Small intestine (tissue), 7 donors: Measurements from ENCODE around the gene SEC61A2. TPM values are rescaled to one million over a fixed set of nuclear protein-coding genes. Genes with fewer than 3 reads are reported as not detected.

ENCODE experiments used
- DNase-seq, 2 donors: peaks; one replicate each; pipeline versions ENCODE4 v3.0.0 to v3.0.0-alpha.2; 2013
- FAIRE-seq: peaks from 2 replicates; lab custom pipeline; 2012; peaks lifted over from hg19 to GRCh38; lab: Jason Lieb, UNC
- H3K27ac ChIP-seq, 3 donors: one replicate each; pipeline ENCODE4 v1.5.1; 2013; ENCODE audit warnings: low read length in 2 of 3, mild to moderate bottlenecking in 2 of 3, control low read depth in 1 of 3, inconsistent platforms in 1 of 3, low read depth in 1 of 3, moderate library complexity in 1 of 3
- H3K27me3 ChIP-seq, 3 donors: one replicate each; pipeline ENCODE4 v1.6.1; 2013; ENCODE audit warnings: low read length in 3 of 3, inconsistent platforms in 1 of 3; ENCODE audit not compliant: control insufficient read depth in 3 of 3, insufficient read depth in 3 of 3
- H3K36me3 ChIP-seq, 3 donors: one replicate each; pipeline ENCODE4 v1.6.1; 2013; ENCODE audit warnings: low read length in 3 of 3, inconsistent platforms in 1 of 3, low read depth in 1 of 3, mild to moderate bottlenecking in 1 of 3, moderate library complexity in 1 of 3; ENCODE audit not compliant: control insufficient read depth in 3 of 3, insufficient read depth in 2 of 3
- H3K4me1 ChIP-seq, 3 donors: one replicate each; pipeline ENCODE4 v1.6.1; 2013; ENCODE audit warnings: low read length in 2 of 3, inconsistent platforms in 1 of 3, low read depth in 1 of 3, mild to moderate bottlenecking in 1 of 3, moderate library complexity in 1 of 3; ENCODE audit not compliant: control insufficient read depth in 3 of 3, insufficient read depth in 2 of 3
- H3K4me3 ChIP-seq, 3 donors: one replicate each; pipeline ENCODE4 v1.5.1; 2013; ENCODE audit warnings: low read length in 3 of 3, control low read depth in 1 of 3, inconsistent platforms in 1 of 3, low read depth in 1 of 3, mild to moderate bottlenecking in 1 of 3, moderate library complexity in 1 of 3
- H3K9me3 ChIP-seq, 2 donors: one replicate each; pipeline ENCODE4 v1.6.1; 2013; ENCODE audit warnings: low read depth in 1 of 2, low read length in 1 of 2; ENCODE audit not compliant: control insufficient read depth in 2 of 2, insufficient read depth in 1 of 2
- WGBS, 3 donors: extraction: QIAGEN DNeasy Blood & Tissue Kit; methylation state at CpG; one replicate each; pipeline ENCODE4 v1.1.7; 2013; 5-methylcytosine and 5-hydroxymethylcytosine counted together
- polyA plus RNA-seq, 4 donors: library from polyadenylated mRNA; stranded (reverse) in 3 of 4; unstranded in 1 of 4; fragments of 200-250 nt in 3 of 4; fragments of 120-200 nt in 1 of 4; gene quantifications; one replicate each; pipeline versions ENCODE4 v1.2.1 to v1.2.3, GENCODE V29; 2013
- donor health status: healthy with polysubstance abuse.
- donor health status: control.
- donor health status: control.
- donor health status: Bipolar disorder and iron deficiency.
- donor health status: healthy.

SEC61A2 gene
- polyA plus RNA-seq, 4 donors = 1.4 to 7.4 (median 2.8) TPM

DNA sequence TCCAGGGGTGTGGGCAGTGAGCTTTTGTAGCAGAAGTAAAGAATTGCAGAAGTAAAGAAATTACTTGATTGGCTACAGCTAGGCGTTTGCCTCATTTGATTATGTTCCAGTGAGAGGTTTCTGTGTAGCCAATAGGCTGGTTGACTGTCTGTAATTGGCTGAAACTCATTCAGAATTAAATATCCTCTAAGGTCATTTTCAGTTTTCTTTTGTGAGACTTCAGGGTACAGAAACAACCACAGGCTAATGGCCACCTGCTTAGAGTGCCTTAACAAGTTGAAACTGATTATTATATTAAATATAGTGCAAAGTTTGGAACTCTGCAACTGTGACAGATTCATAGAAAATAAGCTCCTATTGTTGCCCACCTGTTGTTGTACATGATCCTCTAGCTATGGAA lies 10.6 kb downstream of the SEC61A2 start:
- WGBS, 3 donors = 70 to 88% (median 85%) methylated on average over 1 of the region's 1 CpG
- H3K27ac ChIP-seq = no peak overlapping the region
- H3K36me3 ChIP-seq = peaks cover 5 to 35% (median 9%) of the 10 kb centered on the region in 3 donors
- H3K9me3 ChIP-seq = no peaks in the 10 kb centered on the region
- no peaks in the 10 kb centered on the region for H3K4me1 ChIP-seq
- H3K4me3 ChIP-seq = no peak overlapping the region
- DNase-seq (no peak), FAIRE-seq (no peak)
- H3K27me3 ChIP-seq = no peaks in the 10 kb centered on the region

DNA sequence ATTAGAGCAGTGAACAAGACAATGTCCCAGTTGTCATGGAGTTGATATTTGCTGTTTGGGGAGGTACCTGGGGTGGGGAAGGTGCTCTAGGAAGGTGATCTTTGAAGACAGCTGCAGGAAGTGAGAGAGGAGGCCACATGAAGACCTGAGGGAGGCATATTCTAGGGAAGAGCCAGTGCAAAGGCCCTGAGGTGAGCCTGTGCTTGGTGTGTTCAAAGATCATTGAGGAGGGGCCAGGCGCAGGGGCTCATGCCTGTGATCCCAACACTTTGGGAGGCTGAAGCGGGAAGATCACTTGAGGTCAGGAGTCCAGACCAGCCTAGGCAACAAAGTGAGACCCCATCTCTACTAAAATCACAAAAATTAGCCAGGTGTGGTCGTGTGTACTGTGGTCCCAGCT lies 15.1 kb downstream of the SEC61A2 start:
- FAIRE-seq (no peak), DNase-seq (no peak)
- Histone ChIP-seq H3K27me3 (no peaks in the 10 kb centered on the region), H3K9me3 (no peaks in the 10 kb centered on the region), H3K4me3 (no peak overlapping the region), H3K27ac (no peak overlapping the region), H3K4me1 (no peaks in the 10 kb centered on the region), H3K36me3 (peaks cover 2 to 19% (median 3%) of the 10 kb centered on the region in 3 donors)
- WGBS, 3 donors = 93 to 98% (median 93%) methylated on average over 3 of the region's 3 CpGs

DNA sequence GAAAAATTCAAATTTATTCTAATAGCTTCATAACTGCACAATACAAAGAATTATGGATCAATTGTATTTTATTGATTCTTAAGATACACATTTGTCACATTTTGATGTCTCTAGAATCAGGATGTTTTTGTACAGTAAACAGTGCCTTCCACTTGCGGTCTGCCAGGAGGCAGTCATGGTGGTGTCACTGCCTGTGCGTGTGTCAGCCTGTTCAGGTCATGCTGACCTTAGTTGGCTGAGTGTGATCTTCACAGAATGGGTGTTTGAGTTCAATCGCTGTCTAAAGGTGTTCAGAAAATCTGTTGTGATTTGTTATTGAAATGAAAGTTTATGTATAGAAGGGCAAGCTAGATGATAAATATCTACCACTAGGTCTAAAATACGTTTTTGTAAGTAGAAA lies 20.7 kb downstream of the SEC61A2 start:
- no peaks in the 10 kb centered on the region for H3K4me1 ChIP-seq
- 69 to 81% (median 75%) methylated on average over 4 of the region's 4 CpGs for WGBS, 3 donors
- H3K27ac ChIP-seq = no peak overlapping the region
- H3K4me3 ChIP-seq = no peak overlapping the region
- no peaks in the 10 kb centered on the region for H3K9me3 ChIP-seq
- H3K27me3 ChIP-seq = no peaks in the 10 kb centered on the region
- FAIRE-seq (no peak), DNase-seq (no peak)
- peaks cover 0 to 7% (median 2%) of the 10 kb centered on the region in 3 donors for H3K36me3 ChIP-seq

- peaks cover 0 to 18% (median 9%) of the 10 kb centered on the region in 3 donors for H3K36me3 ChIP-seq
- FAIRE-seq (no peak), DNase-seq (no peak)
- no peaks in the 10 kb centered on the region for H3K27me3 ChIP-seq
- 95 to 98% (median 95%) methylated on average over 6 of the region's 6 CpGs for WGBS, 3 donors
- no peak overlapping the region for H3K4me3 ChIP-seq
- no peak overlapping the region for H3K27ac ChIP-seq
- no peaks in the 10 kb centered on the region for H3K4me1 ChIP-seq
- H3K9me3 ChIP-seq = no peaks in the 10 kb centered on the region
These were observed 25.0 kb downstream of the SEC61A2 start for GRCh38 chr10:12154516-12154915.

DNA sequence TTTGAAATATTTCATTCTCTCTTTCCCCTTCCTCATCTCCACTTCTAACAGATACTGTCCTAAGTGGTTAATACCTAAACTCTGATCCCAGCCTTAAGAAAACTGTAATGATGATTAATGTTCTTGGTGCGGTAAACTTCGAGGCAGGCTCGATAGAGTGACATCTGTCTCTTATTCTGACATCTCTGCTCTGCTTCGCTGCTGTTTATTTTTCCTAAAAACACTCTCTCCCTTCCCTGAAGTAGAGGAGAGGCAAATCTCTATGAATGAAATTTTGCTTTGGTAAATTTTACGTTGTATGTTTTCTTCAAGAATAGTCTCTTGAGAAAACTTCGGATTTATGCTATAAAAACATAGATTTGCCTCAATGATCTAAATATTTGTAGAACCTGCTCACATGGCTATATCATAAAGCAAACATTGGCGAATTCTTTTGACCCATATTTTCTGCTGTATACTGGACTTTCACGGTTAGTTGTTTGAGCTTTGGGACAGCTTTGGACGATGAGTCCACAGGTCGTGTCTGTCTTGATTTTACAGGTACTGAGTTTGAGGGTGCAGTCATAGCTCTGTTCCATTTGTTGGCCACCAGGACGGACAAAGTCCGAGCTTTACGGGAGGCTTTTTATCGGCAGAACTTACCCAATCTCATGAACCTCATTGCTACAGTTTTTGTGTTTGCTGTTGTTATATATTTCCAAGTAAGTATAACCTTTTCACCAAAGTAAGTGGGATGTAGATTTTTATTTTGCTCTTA lies 27.1 kb downstream of the SEC61A2 start:
- FAIRE-seq (no peak), DNase-seq (peak in 1 of 2 donors; percentile 52)
- no peaks in the 10 kb centered on the region for H3K4me1 ChIP-seq
- H3K4me3 ChIP-seq = no peak overlapping the region
- peaks cover 0 to 21% (median 10%) of the 10 kb centered on the region in 3 donors for H3K36me3 ChIP-seq
- no peaks in the 10 kb centered on the region for H3K27me3 ChIP-seq
- no peaks in the 10 kb centered on the region for H3K9me3 ChIP-seq
- H3K27ac ChIP-seq = peak overlapping the region in 1 of 3 donors; percentile 16
- 83 to 85% (median 85%) methylated on average over 14 of the region's 14 CpGs for WGBS, 3 donors

DNA sequence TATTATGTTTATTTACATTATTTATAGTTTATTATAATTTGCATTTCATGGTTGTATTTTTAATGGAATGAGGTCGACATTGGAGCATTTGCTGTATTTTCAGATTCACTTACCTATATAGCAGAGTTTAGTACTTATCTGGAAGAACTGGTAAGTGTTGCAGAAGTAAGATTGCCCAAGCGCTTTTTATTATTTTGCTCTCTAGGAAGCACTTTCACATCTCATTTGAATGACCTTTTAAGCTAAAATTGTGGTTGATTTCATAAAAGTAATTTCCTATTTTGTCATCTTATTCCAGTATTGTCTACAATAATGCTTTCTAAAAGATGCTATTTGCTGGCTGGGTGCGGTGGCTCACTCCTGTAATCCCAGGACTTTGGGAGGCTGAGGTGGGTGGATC lies 28.6 kb downstream of the SEC61A2 start:
- peaks cover 0 to 24% (median 15%) of the 10 kb centered on the region in 3 donors for H3K36me3 ChIP-seq
- H3K4me1 ChIP-seq = no peaks in the 10 kb centered on the region
- H3K27ac ChIP-seq = no peak overlapping the region
- H3K4me3 ChIP-seq = no peak overlapping the region
- 89 to 94% (median 93%) methylated on average over 3 of the region's 3 CpGs for WGBS, 3 donors
- no peak for FAIRE-seq
- DNase-seq = no peak
- no peaks in the 10 kb centered on the region for H3K27me3 ChIP-seq
- H3K9me3 ChIP-seq = no peaks in the 10 kb centered on the region

GRCh38 chr10:12160664-12161063 lies 31.2 kb downstream of the SEC61A2 start:
- FAIRE-seq (no peak), DNase-seq (no peak)
- peaks cover 0 to 34% (median 14%) of the 10 kb centered on the region in 3 donors for H3K36me3 ChIP-seq
- H3K9me3 ChIP-seq = no peaks in the 10 kb centered on the region
- no peak overlapping the region for H3K4me3 ChIP-seq
- no peaks in the 10 kb centered on the region for H3K4me1 ChIP-seq
- H3K27ac ChIP-seq = no peak overlapping the region
- WGBS, 3 donors = 93 to 97% (median 97%) methylated on average over 5 of the region's 5 CpGs
- H3K27me3 ChIP-seq = no peaks in the 10 kb centered on the region

GRCh38 chr10:12162927-12163326 lies 33.5 kb downstream of the SEC61A2 start:
- Histone ChIP-seq H3K4me1 (no peaks in the 10 kb centered on the region), H3K36me3 (peaks cover 0 to 31% (median 17%) of the 10 kb centered on the region in 3 donors), H3K4me3 (no peak overlapping the region), H3K27ac (no peak overlapping the region), H3K9me3 (no peaks in the 10 kb centered on the region), H3K27me3 (no peaks in the 10 kb centered on the region)
- 96 to 100% (median 97%) methylated on average over 6 of the region's 6 CpGs for WGBS, 3 donors
- FAIRE-seq (no peak), DNase-seq (no peak)
